Osteoblast (primary cell): ENCODE data around the gene FOXI2. TPM values are rescaled to one million over a fixed set of nuclear protein-coding genes. Genes with fewer than 3 reads are reported as not detected.

Experiments
- DNase-seq: peaks from one replicate; pipeline ENCODE4 v3.0.0; 2011; ENCODE audit warnings: low spot score, mixed read lengths; ENCODE audit not compliant: insufficient read length; ENCODE audit errors: missing footprints
- H2AFZ ChIP-seq: 2 replicates; pipeline ENCODE4 v1.6.0; 2011; ENCODE audit warnings: mild to moderate bottlenecking, low read length
- H3K27ac ChIP-seq: 2 replicates; pipeline ENCODE4 v1.5.1; 2011; ENCODE audit warnings: mild to moderate bottlenecking, low read depth, low read length, moderate library complexity
- H3K27me3 ChIP-seq: 2 replicates; pipeline ENCODE4 v1.6.0; 2012; ENCODE audit warnings: mild to moderate bottlenecking, control low read depth, inconsistent platforms, low read length, moderate library complexity; ENCODE audit not compliant: insufficient read depth
- H3K36me3 ChIP-seq: 2 replicates; pipeline ENCODE4 v1.5.1; 2011; ENCODE audit warnings: mild to moderate bottlenecking, low read length, control low read depth, moderate library complexity; ENCODE audit not compliant: insufficient read depth
- H3K4me1 ChIP-seq: 2 replicates; pipeline ENCODE4 v1.5.1; 2011; ENCODE audit warnings: mild to moderate bottlenecking, low read length, control low read depth, moderate library complexity; ENCODE audit not compliant: insufficient read depth
- H3K4me2 ChIP-seq: 2 replicates; pipeline ENCODE4 v1.6.0; 2011; ENCODE audit warnings: mild to moderate bottlenecking, low read length; ENCODE audit not compliant: insufficient read depth
- H3K4me3 ChIP-seq: fragments of 200-600 bp; sonication (generic); 3 replicates; pipeline ENCODE4 v1.5.1; 2012; ENCODE audit warnings: mild to moderate bottlenecking, low read length, inconsistent platforms; ENCODE audit not compliant: insufficient read depth
- H3K79me2 ChIP-seq: 2 replicates; pipeline ENCODE4 v1.6.0; 2012; ENCODE audit warnings: mild to moderate bottlenecking, low read length, control low read depth, inconsistent platforms; ENCODE audit not compliant: insufficient read depth
- H3K9me3 ChIP-seq: 2 replicates; pipeline ENCODE4 v1.5.1; 2011; ENCODE audit warnings: low read depth, low read length, control low read depth
- H4K20me1 ChIP-seq: 2 replicates; pipeline ENCODE4 v1.6.0; 2012; ENCODE audit warnings: mild to moderate bottlenecking, low read length, control low read depth; ENCODE audit not compliant: insufficient read depth
- total RNA-seq: library from RNA; depleted of rRNA; stranded (reverse); fragments of >200 nt; gene quantifications from 2 replicates; pipeline ENCODE4 v1.2.3, GENCODE V29; 2012
- TF ChIP-seq, protein P1 (sequence below): IDR thresholded peaks from 2 replicates; pipeline ENCODE4 v1.5.1; 2011; ENCODE audit warnings: mild to moderate bottlenecking, low read depth, low read length, moderate library complexity; ENCODE audit errors: extremely low read depth

FOXI2 gene
- total RNA-seq, 1 donor: not detected

- Histone ChIP-seq H3K4me2 (no peak overlapping the region), H3K79me2 (no peaks in the 10 kb centered on the region), H3K27ac (no peak overlapping the region), H3K27me3 (no peaks in the 10 kb centered on the region), H2AFZ (no peak overlapping the region), H3K9me3 (no peaks in the 10 kb centered on the region), H3K4me3 (no peak overlapping the region), H3K4me1 (no peaks in the 10 kb centered on the region), H4K20me1 (no peaks in the 10 kb centered on the region), H3K36me3 (no peaks in the 10 kb centered on the region)
- TF ChIP-seq, protein P1, sequence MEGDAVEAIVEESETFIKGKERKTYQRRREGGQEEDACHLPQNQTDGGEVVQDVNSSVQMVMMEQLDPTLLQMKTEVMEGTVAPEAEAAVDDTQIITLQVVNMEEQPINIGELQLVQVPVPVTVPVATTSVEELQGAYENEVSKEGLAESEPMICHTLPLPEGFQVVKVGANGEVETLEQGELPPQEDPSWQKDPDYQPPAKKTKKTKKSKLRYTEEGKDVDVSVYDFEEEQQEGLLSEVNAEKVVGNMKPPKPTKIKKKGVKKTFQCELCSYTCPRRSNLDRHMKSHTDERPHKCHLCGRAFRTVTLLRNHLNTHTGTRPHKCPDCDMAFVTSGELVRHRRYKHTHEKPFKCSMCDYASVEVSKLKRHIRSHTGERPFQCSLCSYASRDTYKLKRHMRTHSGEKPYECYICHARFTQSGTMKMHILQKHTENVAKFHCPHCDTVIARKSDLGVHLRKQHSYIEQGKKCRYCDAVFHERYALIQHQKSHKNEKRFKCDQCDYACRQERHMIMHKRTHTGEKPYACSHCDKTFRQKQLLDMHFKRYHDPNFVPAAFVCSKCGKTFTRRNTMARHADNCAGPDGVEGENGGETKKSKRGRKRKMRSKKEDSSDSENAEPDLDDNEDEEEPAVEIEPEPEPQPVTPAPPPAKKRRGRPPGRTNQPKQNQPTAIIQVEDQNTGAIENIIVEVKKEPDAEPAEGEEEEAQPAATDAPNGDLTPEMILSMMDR: no peak
- no peak for DNase-seq
Observed at GRCh38 chr10:127755753-127756152, 18.8 kb downstream of the FOXI2 start.

DNA sequence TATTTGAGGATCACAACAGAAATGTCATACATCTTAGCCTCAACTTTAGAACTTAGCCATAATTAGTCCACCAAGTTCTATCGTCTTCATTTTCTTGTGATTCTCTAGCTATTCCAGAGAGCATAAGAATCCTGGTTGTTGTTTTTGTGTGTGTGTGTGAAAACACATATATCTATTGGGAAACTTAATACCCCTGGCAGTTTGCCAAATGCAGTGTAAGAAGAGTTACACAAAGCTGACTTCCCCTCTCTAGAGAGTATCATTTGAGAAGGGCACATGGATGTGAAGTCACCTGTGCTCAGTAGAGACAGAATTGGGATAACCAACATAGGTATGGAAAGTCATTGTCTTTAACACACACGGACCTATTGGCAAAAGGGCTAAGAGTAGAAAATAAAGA, 19.3 kb downstream of the FOXI2 start:
- TF ChIP-seq, protein P1: no peak
- H3K79me2 ChIP-seq: no peaks in the 10 kb centered on the region
- no peak overlapping the region for H3K4me3 ChIP-seq
- no peaks in the 10 kb centered on the region for H4K20me1 ChIP-seq
- no peaks in the 10 kb centered on the region for H3K27me3 ChIP-seq
- H3K9me3 ChIP-seq: no peaks in the 10 kb centered on the region
- no peaks in the 10 kb centered on the region for H3K4me1 ChIP-seq
- no peak overlapping the region for H2AFZ ChIP-seq
- no peak overlapping the region for H3K4me2 ChIP-seq
- H3K36me3 ChIP-seq: no peaks in the 10 kb centered on the region
- no peak for DNase-seq
- H3K27ac ChIP-seq: no peak overlapping the region

GRCh38 chr10:127757033-127757432, 20.0 kb downstream of the FOXI2 start:
- no peaks in the 10 kb centered on the region for H4K20me1 ChIP-seq
- TF ChIP-seq, protein P1: no peak
- no peaks in the 10 kb centered on the region for H3K36me3 ChIP-seq
- DNase-seq: no peak
- H3K9me3 ChIP-seq: no peaks in the 10 kb centered on the region
- no peak overlapping the region for H3K4me2 ChIP-seq
- no peak overlapping the region for H3K27ac ChIP-seq
- H3K27me3 ChIP-seq: no peaks in the 10 kb centered on the region
- H3K79me2 ChIP-seq: no peaks in the 10 kb centered on the region
- H3K4me3 ChIP-seq: no peak overlapping the region
- H2AFZ ChIP-seq: no peak overlapping the region
- no peaks in the 10 kb centered on the region for H3K4me1 ChIP-seq

DNA sequence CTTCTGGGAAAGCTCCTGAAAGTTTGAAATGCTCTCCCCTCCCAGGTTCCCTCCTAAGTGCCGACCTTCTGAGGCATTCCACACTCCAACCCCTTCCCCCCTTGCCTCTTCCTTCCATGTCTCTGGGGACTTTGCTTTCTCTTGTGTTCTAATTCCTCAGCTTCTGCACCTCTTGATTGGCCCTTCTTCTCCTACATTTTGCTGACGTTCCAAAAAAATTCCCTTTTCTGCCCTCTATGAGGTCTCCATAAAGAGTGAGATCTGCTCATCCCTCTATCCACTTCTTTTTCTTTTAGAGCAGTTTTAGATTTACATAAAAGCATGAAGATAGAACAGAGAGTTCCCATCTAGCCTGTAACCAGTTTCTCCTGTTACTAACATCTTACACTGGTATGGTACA, 22.3 kb downstream of the FOXI2 start:
- no peaks in the 10 kb centered on the region for H3K36me3 ChIP-seq
- H3K27me3 ChIP-seq: no peaks in the 10 kb centered on the region
- no peaks in the 10 kb centered on the region for H3K4me1 ChIP-seq
- H4K20me1 ChIP-seq: no peaks in the 10 kb centered on the region
- H3K4me3 ChIP-seq: no peak overlapping the region
- TF ChIP-seq, protein P1: no peak
- no peaks in the 10 kb centered on the region for H3K9me3 ChIP-seq
- no peak overlapping the region for H2AFZ ChIP-seq
- H3K4me2 ChIP-seq: no peak overlapping the region
- DNase-seq: no peak
- no peaks in the 10 kb centered on the region for H3K79me2 ChIP-seq
- no peak overlapping the region for H3K27ac ChIP-seq
